Psoas muscle (tissue), 8 donors: ENCODE data around the gene SRGAP2B. TPM values are rescaled to one million over a fixed set of nuclear protein-coding genes. Genes with fewer than 3 reads are reported as not detected.
"Not testable (repeated sequence)": the region's sequence is repeated elsewhere in the genome, so short reads cannot be mapped to it uniquely, and the experiment has no call there.

Experiments
- ATAC-seq, 4 donors: fragments of 200-7000 bp; cut with Tn5 transposase; one replicate each; pipeline ENCODE4 v1.9.1; 2020; ENCODE audit warnings: moderate library complexity in 3 of 4, mild to moderate bottlenecking in 2 of 4
- DNase-seq, 2 donors: peaks; one replicate each; pipeline ENCODE4 v3.0.0-alpha.2; 2020
- H3K27ac ChIP-seq: fragments of 200-600 bp; one replicate; pipeline ENCODE4 v1.8.0; 2022
- H3K27me3 ChIP-seq, 3 donors: fragments of 200-600 bp in 1 of 3; one replicate each; pipeline versions ENCODE4 v1.6.1 to v1.8.0; 2013 to 2022; ENCODE audit warnings: low read length in 2 of 3, mild to moderate bottlenecking in 2 of 3, moderate library complexity in 1 of 3; ENCODE audit not compliant: insufficient read depth in 3 of 3
- H3K36me3 ChIP-seq, 2 donors: fragments of 200-600 bp in 1 of 2; one replicate each; pipeline versions ENCODE4 v1.6.1 to v1.8.0; 2013 to 2022; ENCODE audit warnings: low read depth in 1 of 2, mild to moderate bottlenecking in 1 of 2, moderate library complexity in 1 of 2; ENCODE audit not compliant: insufficient read depth in 1 of 2
- H3K4me1 ChIP-seq: fragments of 200-600 bp; one replicate; pipeline ENCODE4 v1.8.0; 2022
- H3K4me3 ChIP-seq: fragments of 200-600 bp; one replicate; pipeline ENCODE4 v1.8.0; 2022; ENCODE audit warnings: mild to moderate bottlenecking
- H3K9me3 ChIP-seq: fragments of 200-600 bp; one replicate; pipeline ENCODE4 v1.8.0; 2022
- WGBS, 3 donors: extraction: QIAGEN DNeasy Blood & Tissue Kit; methylation state at CpG; one replicate each; pipeline versions ENCODE4 v1.1.6 to v1.1.7; 2013; 5-methylcytosine and 5-hydroxymethylcytosine counted together
- intact Hi-C, 2 donors: fragments of 100-400 bp; cut with DNase I; formaldehyde crosslinking; loops; one replicate each; pipeline versions ENCODE4 v1.11.0 to v1.14.2; 2022
- polyA plus RNA-seq, 3 donors: library from polyadenylated mRNA; stranded (reverse); fragments of 200-250 nt; gene quantifications; one replicate each; pipeline ENCODE4 v1.2.3, GENCODE V29; 2013
- total RNA-seq, 4 donors: library from RNA; stranded (reverse); fragmentation: NEBNext Ultra II Directional in 2 of 4; extraction: Animal tissue kit (Norgen Biotek cat#: 25700) in 2 of 4; gene quantifications; one replicate each; pipeline versions ENCODE4 v1.2.1 to v1.2.4, GENCODE V29; 2021 to 2023
- donor health status: healthy with polysubstance abuse.
- donor health status: DM: no; HTN: no; CAD: no; lungs with moderate emphysema.
- donor health status: Bipolar disorder and iron deficiency.
- donor health status: healthy.
- donor health status: DM: yes; HTN: yes; CAD: no.
- donor health status: DM: no; HTN: no; CAD: no.
- donor health status: DM: no; HTN: no; CAD: no.
- donor health status: DM: yes; HTN: yes; CAD: no.

SRGAP2B gene
- total and polyA plus RNA-seq, 7 donors = 2.3 to 12.5 (median 3.8) TPM

DNA sequence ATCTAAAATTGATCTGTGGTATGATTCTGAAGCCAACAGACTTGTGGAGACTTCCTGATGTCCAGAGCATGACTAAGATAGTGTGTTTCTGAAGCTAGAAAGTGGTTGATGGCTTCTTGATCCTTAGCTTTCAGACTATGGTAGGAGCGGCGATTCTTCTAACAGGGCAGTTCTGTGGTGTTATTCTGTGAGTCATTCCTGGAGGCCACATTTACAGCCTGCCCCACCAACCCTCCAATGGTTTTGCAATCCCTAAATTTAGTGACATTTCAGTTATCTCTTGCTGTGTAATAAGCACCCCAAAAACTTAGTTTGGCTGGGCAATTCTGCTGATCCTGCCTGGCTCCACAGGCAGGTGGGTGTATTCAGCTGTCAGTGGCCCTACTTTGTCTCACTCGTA is 24.7 kb upstream of the SRGAP2B start:
- no CpG with 5 or more reads among the region's 3 CpGs for WGBS, 3 donors
- H3K4me3 ChIP-seq, DNase-seq, H3K36me3 ChIP-seq, H3K4me1 ChIP-seq, intact Hi-C loops, H3K9me3 ChIP-seq, H3K27ac ChIP-seq, ATAC-seq, H3K27me3 ChIP-seq: not testable (repeated sequence)

DNA sequence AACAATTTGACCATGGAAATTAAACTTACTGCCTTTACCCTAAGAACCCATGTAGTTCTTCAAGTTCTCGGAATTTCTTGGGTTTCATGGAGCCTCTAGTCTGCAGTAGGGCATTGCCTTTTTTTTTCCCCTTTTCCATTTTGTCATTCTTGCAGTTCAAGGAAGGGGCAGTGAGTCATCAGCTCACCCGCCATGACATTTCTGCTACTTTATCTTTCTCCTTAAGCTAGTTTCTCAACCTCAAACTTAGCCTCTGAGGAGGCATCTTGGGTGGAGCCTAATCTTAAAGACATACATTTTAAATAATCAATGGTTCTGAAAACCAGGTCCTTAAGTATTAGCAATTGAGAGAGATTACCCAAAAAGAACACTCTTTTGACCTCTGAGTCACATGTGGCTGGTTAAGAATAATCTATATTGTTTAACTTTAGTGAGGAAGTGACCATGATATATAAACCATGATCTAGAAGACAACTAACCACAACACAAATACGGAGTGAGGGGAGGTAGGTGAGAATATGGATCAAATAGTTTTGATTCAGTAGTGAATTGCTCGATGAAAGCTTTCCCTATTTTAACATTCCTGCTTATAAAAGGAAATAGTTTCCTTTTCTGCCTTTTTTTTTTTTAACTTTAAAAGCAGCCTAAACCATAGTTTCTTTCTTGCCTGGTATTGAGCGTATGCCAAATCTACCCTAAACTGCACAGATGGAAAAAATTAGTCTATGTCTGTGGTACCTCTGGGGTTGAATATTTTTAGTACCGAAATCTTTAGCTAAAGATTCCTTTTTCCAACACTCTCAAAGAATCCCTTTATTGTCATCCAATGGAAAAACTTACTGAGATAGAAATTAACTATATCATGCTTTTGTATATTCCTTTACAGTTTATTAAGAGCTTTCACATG is 20.7 kb upstream of the SRGAP2B start:
- H3K27ac ChIP-seq, H3K4me3 ChIP-seq, H3K36me3 ChIP-seq, ATAC-seq, H3K4me1 ChIP-seq, H3K27me3 ChIP-seq, H3K9me3 ChIP-seq, intact Hi-C loops, DNase-seq: not testable (repeated sequence)
- WGBS, 3 donors = no CpG with 5 or more reads among the region's 6 CpGs

DNA sequence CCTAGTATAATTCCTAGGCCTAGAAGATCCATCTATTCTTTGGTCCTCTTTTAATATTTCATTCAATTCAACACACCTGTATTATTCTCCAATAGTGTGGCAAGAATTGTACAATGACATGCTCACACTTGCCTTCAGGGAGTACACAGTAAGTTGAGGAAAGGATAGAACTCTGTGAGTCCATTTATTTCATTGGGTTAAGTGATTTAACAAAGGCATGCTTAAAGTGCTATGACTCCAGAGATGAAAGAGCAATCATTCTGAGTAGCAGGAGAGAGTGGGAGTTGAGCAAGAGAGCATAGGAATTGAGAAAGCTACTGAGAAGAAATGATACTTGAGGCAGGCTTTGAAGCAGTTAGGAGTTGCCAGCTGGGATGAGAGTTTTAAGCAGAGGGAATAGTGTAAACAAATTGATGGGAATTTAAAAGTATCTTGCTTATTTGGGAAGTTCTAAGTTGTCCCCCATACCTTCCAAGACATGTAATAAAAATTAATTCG is 19.5 kb upstream of the SRGAP2B start:
- H3K9me3 ChIP-seq, intact Hi-C loops, H3K4me1 ChIP-seq, H3K27me3 ChIP-seq, ATAC-seq, DNase-seq, H3K36me3 ChIP-seq, H3K27ac ChIP-seq, H3K4me3 ChIP-seq: not testable (repeated sequence)
- no CpG with 5 or more reads among the region's 1 CpG for WGBS, 3 donors

DNA sequence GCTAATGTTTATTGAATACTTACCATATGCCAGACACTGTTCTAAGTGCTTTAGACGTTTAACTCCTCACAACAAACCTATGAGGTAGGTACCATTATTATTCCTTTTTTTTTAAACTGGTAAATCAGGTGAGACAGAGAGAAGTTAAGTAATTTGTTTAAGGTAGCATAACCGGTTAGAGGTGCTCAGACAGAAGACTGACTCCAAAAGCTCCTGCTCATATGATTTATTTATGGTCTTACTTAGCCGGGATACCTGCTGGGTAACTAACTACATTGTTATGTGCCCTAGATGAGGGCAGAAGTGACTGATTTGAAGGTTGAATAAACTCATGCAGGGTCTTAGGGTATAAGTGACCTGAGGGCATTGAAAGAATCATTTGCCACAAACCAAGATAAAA is 17.6 kb upstream of the SRGAP2B start:
- intact Hi-C loops, H3K4me1 ChIP-seq: not testable (repeated sequence)

DNA sequence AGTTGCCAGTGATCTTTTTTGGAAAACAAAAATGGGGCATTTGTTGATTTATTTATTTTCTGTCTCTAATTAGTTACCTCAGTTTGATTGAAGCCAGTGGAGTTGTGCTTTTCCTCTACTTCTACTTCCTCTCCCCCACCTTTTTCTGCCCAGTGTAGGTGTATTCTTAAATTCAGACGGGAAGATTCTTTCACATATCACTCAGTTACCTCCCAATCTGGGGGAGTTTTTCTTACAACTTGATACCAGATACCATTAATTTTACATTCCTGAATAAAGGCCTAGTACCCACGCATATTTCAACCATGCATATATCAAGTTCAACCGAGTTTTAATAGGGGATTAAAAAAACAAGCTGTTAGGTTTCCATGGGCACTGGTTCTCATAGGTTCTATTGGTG is 16.5 kb upstream of the SRGAP2B start:
- ATAC-seq, H3K9me3 ChIP-seq, H3K27me3 ChIP-seq, H3K27ac ChIP-seq, DNase-seq, intact Hi-C loops, H3K4me3 ChIP-seq, H3K4me1 ChIP-seq, H3K36me3 ChIP-seq: not testable (repeated sequence)
- no CpG with 5 or more reads among the region's 3 CpGs for WGBS, 3 donors

More for the DNA sequence above, 17.6 kb upstream of the SRGAP2B start:
- not testable (repeated sequence) for DNase-seq, H3K9me3 ChIP-seq, H3K27me3 ChIP-seq, H3K36me3 ChIP-seq, ATAC-seq, H3K27ac ChIP-seq, H3K4me3 ChIP-seq
- WGBS, 3 donors = no CpG with 5 or more reads among the region's 3 CpGs

DNA sequence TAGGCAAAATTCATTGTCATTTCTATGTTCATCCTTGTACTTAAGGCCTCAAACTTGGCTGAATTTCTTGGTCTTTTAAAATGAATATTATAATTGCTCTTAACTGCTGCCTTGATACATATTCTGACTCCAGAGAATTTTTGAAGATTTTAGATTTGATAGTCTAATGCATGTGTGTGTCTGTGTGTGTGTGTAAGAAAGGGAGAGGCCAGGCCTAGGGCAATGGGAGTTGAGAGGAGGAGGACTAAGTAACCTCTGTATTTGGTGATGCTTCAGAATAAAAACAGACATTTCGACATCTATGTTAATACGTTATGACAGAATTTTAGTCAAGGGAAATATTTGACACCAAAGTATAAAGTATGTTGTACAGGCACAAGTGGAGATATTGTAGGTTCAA is 8.2 kb upstream of the SRGAP2B start:
- H3K27me3 ChIP-seq, intact Hi-C loops, H3K4me1 ChIP-seq, DNase-seq, H3K9me3 ChIP-seq, H3K27ac ChIP-seq, H3K4me3 ChIP-seq, ATAC-seq, H3K36me3 ChIP-seq: not testable (repeated sequence)
- no CpG with 5 or more reads among the region's 2 CpGs for WGBS, 3 donors

DNA sequence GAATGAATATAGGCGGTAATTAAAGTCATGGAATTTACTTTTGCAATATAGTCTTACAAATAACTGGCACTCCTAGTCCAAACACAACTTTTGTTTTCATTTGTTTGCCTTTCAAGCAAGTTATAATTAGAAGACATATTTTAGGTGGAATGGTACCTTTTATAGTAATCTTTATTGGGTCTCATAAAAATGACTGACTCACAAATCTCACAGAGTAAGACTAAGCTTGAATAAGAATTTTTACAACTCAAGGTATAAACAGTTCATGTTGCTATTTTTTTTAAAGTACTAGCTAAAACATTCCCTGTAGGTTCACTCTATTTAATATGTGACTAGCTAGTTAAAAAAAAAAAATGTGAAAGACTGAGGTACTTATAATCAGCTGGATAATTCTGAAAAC is 6.6 kb upstream of the SRGAP2B start:
- H3K4me1 ChIP-seq, H3K4me3 ChIP-seq, DNase-seq, H3K27me3 ChIP-seq, H3K27ac ChIP-seq, H3K36me3 ChIP-seq, intact Hi-C loops, ATAC-seq, H3K9me3 ChIP-seq: not testable (repeated sequence)
- 100% methylated on average over 1 of the region's 1 CpG; no CpG with 5 or more reads in 1 of the 3 donors for WGBS, 3 donors

DNA sequence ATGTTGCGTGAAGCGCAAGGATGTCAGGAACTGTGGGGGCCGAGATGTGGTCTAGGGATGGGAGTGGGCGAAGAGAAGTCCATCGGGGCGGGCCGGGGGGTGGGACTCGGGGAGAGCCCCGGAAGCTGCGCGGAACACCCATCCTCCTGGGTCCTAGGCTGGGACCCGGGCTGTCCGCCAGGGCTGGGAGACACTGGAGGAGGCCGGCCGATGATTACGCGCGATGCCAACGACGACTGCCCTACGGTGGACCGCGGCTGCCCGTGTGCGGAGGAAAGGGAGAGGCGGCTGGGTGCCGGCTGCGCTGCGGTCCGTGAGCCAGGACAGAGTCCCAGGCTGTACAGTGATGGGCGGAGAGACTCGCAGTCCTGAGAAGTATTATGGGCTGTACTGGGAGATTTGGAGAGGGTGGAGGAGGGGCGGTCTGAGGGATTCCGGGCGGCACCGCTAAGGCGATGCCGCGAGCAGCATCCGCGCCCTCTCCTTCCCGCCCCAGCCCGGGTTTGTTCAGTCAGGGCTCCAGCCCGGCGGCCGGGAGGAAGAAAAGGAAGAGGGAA is 395 bp downstream of the SRGAP2B start:
- H3K4me1 ChIP-seq, H3K27ac ChIP-seq, H3K27me3 ChIP-seq, H3K9me3 ChIP-seq, intact Hi-C loops, H3K36me3 ChIP-seq: not testable (repeated sequence)
- peak; percentile 11 to 54 for DNase-seq
- peak; percentile 10 to 43 (median 18) for ATAC-seq
- H3K4me3 ChIP-seq = peak overlapping the region; percentile 61
- 0% methylated on average over 7 to 9 of the region's 46 CpGs; no CpG with 5 or more reads in 1 of the 3 donors for WGBS, 3 donors

DNA sequence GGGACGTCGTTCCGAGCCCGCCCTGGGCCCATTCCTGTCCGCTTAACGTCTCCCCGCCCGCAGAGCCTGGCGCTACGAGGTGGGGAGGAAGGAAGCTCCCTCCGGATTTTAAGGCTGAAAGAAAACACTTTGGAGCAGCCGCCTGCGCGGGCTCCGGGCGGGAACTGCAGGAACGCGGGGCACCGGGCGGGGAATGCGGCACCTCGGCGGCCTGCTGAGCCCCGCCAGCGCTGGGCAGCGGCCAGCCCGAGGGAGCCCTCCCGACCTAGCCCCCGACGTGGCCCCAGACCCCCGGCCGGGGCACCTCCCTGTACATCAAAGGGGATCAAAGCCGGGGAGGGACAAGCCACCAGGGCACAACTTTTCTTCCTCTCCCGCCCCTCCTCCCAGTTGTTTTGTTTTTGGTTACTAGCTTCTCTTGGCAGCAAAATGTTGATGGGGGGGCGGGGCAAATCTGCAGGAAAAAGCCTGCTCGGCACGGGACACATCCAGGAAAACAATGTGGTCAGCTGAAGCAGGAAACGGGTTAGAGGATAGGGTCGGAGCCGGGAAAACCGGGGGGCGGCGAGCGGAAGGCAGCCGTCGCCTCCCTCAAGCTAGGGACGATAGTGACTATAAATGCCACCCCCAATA is 1.5 kb downstream of the SRGAP2B start:
- H3K27me3 ChIP-seq, H3K36me3 ChIP-seq, H3K9me3 ChIP-seq, H3K4me1 ChIP-seq, H3K27ac ChIP-seq, ATAC-seq, intact Hi-C loops: not testable (repeated sequence)
- WGBS, 3 donors = 0 to 1% (median 0%) methylated on average over 1 to 24 of the region's 47 CpGs
- H3K4me3 ChIP-seq = peak overlapping the region; percentile 56
- DNase-seq = peak; percentile 77 to 87

DNA sequence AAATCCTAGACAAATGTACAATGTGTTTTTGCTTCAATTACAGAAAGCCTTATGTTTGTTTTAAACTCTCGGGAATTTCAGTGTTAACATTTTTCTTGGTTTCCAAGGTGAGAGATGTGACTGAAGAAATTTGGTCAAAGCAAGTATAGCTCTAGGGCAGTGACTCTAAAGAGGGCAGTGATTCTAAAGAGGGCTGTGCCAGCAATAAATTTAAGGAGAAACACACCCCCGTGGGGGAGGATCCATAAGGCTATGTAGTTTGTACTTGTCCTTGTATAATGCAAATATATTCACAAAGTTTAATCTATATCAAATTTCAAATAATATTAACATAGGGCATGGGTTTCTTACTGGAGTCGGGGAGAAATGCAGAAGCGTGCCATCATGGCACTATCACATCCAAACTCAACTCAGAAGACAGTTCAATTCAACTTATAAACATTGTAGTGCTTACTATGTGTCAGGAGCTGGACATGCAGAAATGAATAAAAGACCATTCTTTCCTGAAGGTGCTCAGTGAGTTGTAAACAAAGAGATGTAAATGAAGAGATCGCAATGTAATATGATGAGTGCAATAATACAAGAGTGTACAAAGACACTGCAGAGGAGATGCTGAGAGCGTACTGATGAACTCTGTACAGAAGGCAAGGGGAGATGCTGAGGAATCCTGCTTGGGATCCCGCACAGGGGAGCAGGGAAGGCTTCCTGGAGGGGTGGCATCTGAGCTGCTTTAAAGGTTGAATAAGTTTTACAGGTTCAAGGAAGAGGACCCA is 12.5 kb downstream of the SRGAP2B start:
- H3K4me1 ChIP-seq, H3K27ac ChIP-seq, intact Hi-C loops, H3K4me3 ChIP-seq, H3K9me3 ChIP-seq, DNase-seq, ATAC-seq, H3K36me3 ChIP-seq, H3K27me3 ChIP-seq: not testable (repeated sequence)
- WGBS, 3 donors = 97 to 99% (median 98%) methylated on average over 3 of the region's 7 CpGs
